IPS-15b (cell line): ENCODE results near the gene STX1B.

Experiments
- H3K27me3 ChIP-seq: one replicate; pipeline ENCODE4 v1.6.1; 2013; ENCODE audit warnings: low read length; ENCODE audit not compliant: control insufficient read depth, insufficient read depth
- H3K36me3 ChIP-seq: one replicate; pipeline ENCODE4 v1.6.1; 2013; ENCODE audit warnings: low read length; ENCODE audit not compliant: control insufficient read depth, insufficient read depth
- H3K4me1 ChIP-seq: one replicate; pipeline ENCODE4 v1.6.1; 2013; ENCODE audit warnings: mild to moderate bottlenecking, low read length; ENCODE audit not compliant: control insufficient read depth, insufficient read depth
- H3K4me3 ChIP-seq: one replicate; pipeline ENCODE4 v1.5.1; 2013; ENCODE audit warnings: low read depth, low read length
- H3K9ac ChIP-seq: one replicate; pipeline ENCODE4 v1.6.1; 2013; ENCODE audit warnings: low read depth, mild to moderate bottlenecking, low read length
- H3K9me3 ChIP-seq: one replicate; pipeline ENCODE4 v1.6.1; 2013; ENCODE audit warnings: mild to moderate bottlenecking, low read length; ENCODE audit not compliant: control insufficient read depth, insufficient read depth

The STX1B gene

GRCh38 chr16:30982548-30983288 lies 27.7 kb downstream of the STX1B start:
- Histone ChIP-seq H3K9ac (no peak overlapping the region), H3K9me3 (no peaks in the 10 kb centered on the region), H3K4me3 (no peak overlapping the region), H3K27me3 (no peaks in the 10 kb centered on the region), H3K36me3 (peaks cover 39% of the 10 kb centered on the region), H3K4me1 (no peaks in the 10 kb centered on the region)

GRCh38 chr16:30980959-30981358 lies 29.5 kb downstream of the STX1B start:
- Histone ChIP-seq H3K4me1 (no peaks in the 10 kb centered on the region), H3K9ac (no peak overlapping the region), H3K36me3 (peaks cover 48% of the 10 kb centered on the region), H3K4me3 (no peak overlapping the region), H3K27me3 (no peaks in the 10 kb centered on the region), H3K9me3 (no peaks in the 10 kb centered on the region)

- no peak overlapping the region for H3K4me3 ChIP-seq
- no peaks in the 10 kb centered on the region for H3K4me1 ChIP-seq
- H3K9ac ChIP-seq: no peak overlapping the region
- H3K9me3 ChIP-seq: no peaks in the 10 kb centered on the region
- no peaks in the 10 kb centered on the region for H3K27me3 ChIP-seq
- H3K36me3 ChIP-seq: peaks cover 53% of the 10 kb centered on the region
Observed at GRCh38 chr16:30980434-30980833, 30.0 kb downstream of the STX1B start.

- no peak overlapping the region for H3K4me3 ChIP-seq
- H3K9ac ChIP-seq: no peak overlapping the region
- H3K36me3 ChIP-seq: peaks cover 56% of the 10 kb centered on the region
- no peaks in the 10 kb centered on the region for H3K9me3 ChIP-seq
- no peaks in the 10 kb centered on the region for H3K4me1 ChIP-seq
- no peaks in the 10 kb centered on the region for H3K27me3 ChIP-seq
Observed at GRCh38 chr16:30980023-30980371, 30.4 kb downstream of the STX1B start.

- Histone ChIP-seq H3K9ac (no peak overlapping the region), H3K9me3 (no peaks in the 10 kb centered on the region), H3K4me1 (no peaks in the 10 kb centered on the region), H3K4me3 (no peak overlapping the region), H3K27me3 (no peaks in the 10 kb centered on the region), H3K36me3 (peaks cover 57% of the 10 kb centered on the region)
Observed at GRCh38 chr16:30979170-30980022, 31.0 kb downstream of the STX1B start.

GRCh38 chr16:30977502-30977901 lies 32.9 kb downstream of the STX1B start:
- Histone ChIP-seq H3K9ac (no peak overlapping the region), H3K4me3 (no peak overlapping the region), H3K9me3 (no peaks in the 10 kb centered on the region), H3K36me3 (peaks cover 59% of the 10 kb centered on the region), H3K27me3 (no peaks in the 10 kb centered on the region), H3K4me1 (no peaks in the 10 kb centered on the region)

GRCh38 chr16:30976486-30976885 lies 34.0 kb downstream of the STX1B start:
- no peaks in the 10 kb centered on the region for H3K4me1 ChIP-seq
- H3K9me3 ChIP-seq: no peaks in the 10 kb centered on the region
- no peak overlapping the region for H3K4me3 ChIP-seq
- H3K36me3 ChIP-seq: peaks cover 66% of the 10 kb centered on the region
- H3K9ac ChIP-seq: no peak overlapping the region
- H3K27me3 ChIP-seq: no peaks in the 10 kb centered on the region

- Histone ChIP-seq H3K4me3 (no peak overlapping the region), H3K27me3 (no peaks in the 10 kb centered on the region), H3K36me3 (peaks cover 67% of the 10 kb centered on the region), H3K9ac (no peak overlapping the region), H3K9me3 (no peaks in the 10 kb centered on the region), H3K4me1 (no peaks in the 10 kb centered on the region)
Observed at GRCh38 chr16:30974348-30974747, 36.1 kb downstream of the STX1B start.

- Histone ChIP-seq H3K36me3 (peaks cover 65% of the 10 kb centered on the region), H3K27me3 (no peaks in the 10 kb centered on the region), H3K4me3 (no peak overlapping the region), H3K9ac (no peak overlapping the region), H3K4me1 (no peaks in the 10 kb centered on the region), H3K9me3 (no peaks in the 10 kb centered on the region)
Observed at GRCh38 chr16:30972872-30973271, 37.6 kb downstream of the STX1B start.

- Histone ChIP-seq H3K36me3 (peaks cover 71% of the 10 kb centered on the region), H3K9me3 (no peaks in the 10 kb centered on the region), H3K9ac (no peak overlapping the region), H3K4me1 (no peaks in the 10 kb centered on the region), H3K27me3 (no peaks in the 10 kb centered on the region), H3K4me3 (no peak overlapping the region)
Observed at GRCh38 chr16:30971298-30971697, 39.1 kb downstream of the STX1B start.

GRCh38 chr16:30969246-30969842 lies 41.1 kb downstream of the STX1B start:
- Histone ChIP-seq H3K9me3 (no peaks in the 10 kb centered on the region), H3K4me1 (no peaks in the 10 kb centered on the region), H3K4me3 (no peak overlapping the region), H3K36me3 (peaks cover 73% of the 10 kb centered on the region), H3K9ac (no peak overlapping the region), H3K27me3 (no peaks in the 10 kb centered on the region)

GRCh38 chr16:30967795-30968194 lies 42.6 kb downstream of the STX1B start:
- Histone ChIP-seq H3K27me3 (no peaks in the 10 kb centered on the region), H3K36me3 (peaks cover 75% of the 10 kb centered on the region), H3K9ac (no peak overlapping the region), H3K4me3 (no peak overlapping the region), H3K9me3 (no peaks in the 10 kb centered on the region), H3K4me1 (no peaks in the 10 kb centered on the region)
